T-cell (primary cell): ENCODE data around the gene SCAPER. TPM values are rescaled to one million over a fixed set of nuclear protein-coding genes. Genes with fewer than 3 reads are reported as not detected.

ENCODE experiments used
- ATAC-seq, 4 experiments: fragments of 200-7000 bp in 3 of 4; fragments of 150-1000 bp in 1 of 4; cut with Tn5 transposase; replicated peaks in 1 of 4; 1 replicate in 3 of 4; 2 replicates in 1 of 4; pipeline ENCODE4 v1.10.0; 2021; ENCODE audit warnings: moderate library complexity in 3 of 4, mild to moderate bottlenecking in 2 of 4, moderate number of reproducible peaks in 1 of 4
- CTCF ChIA-PET, 2 donors: fragments of 300-600 bp; sonication (Branson Sonifier 250); formaldehyde crosslinking; loops; one replicate each; lab custom pipeline; 2022; ENCODE audit warnings: antibody characterized with exemption in 2 of 2; lab: Charles Lee
- POLR2A ChIA-PET, 2 donors: fragments of 300-600 bp; sonication (Branson Sonifier 250); formaldehyde crosslinking; loops; one replicate each; lab custom pipeline; 2022; ENCODE audit warnings: antibody characterized with exemption in 2 of 2; lab: Charles Lee
- DNase-seq, 35 experiments: peaks; one replicate each; pipeline versions ENCODE4 v3.0.0 to v3.0.0-alpha.2; 2013 to 2023
- H3K27ac ChIP-seq: one replicate; pipeline ENCODE4 v1.5.1; 2013; ENCODE audit warnings: low read length
- H3K27me3 ChIP-seq, 2 experiments: replicated peaks in 1 of 2; 1 replicate in 1 of 2; 2 replicates in 1 of 2; pipeline versions ENCODE4 v1.6.1 to v1.7.0; 2013; ENCODE audit warnings: low read length in 1 of 2, mixed read lengths in 1 of 2; ENCODE audit not compliant: control insufficient read depth in 2 of 2, insufficient read depth in 2 of 2; ENCODE audit errors: extremely low read depth in 1 of 2
- H3K36me3 ChIP-seq, 2 donors: 1 replicate in 1 of 2; 2 replicates in 1 of 2; pipeline versions ENCODE4 v1.6.1 to v1.7.0; 2013; ENCODE audit warnings: low read length in 1 of 2; ENCODE audit not compliant: control insufficient read depth in 2 of 2, insufficient read depth in 1 of 2; ENCODE audit errors: extremely low read depth in 1 of 2
- H3K4me1 ChIP-seq, 2 experiments: 1 replicate in 1 of 2; 2 replicates in 1 of 2; pipeline versions ENCODE4 v1.6.1 to v1.7.0; 2013; ENCODE audit warnings: low read length in 2 of 2, mixed read lengths in 1 of 2; ENCODE audit not compliant: insufficient read depth in 2 of 2, control insufficient read depth in 1 of 2; ENCODE audit errors: extremely low read depth in 1 of 2
- H3K4me3 ChIP-seq, 2 donors: 1 replicate in 1 of 2; 2 replicates in 1 of 2; pipeline versions ENCODE4 v1.5.1 to v1.7.0; 2013; ENCODE audit warnings: mild to moderate bottlenecking in 2 of 2, low read length in 1 of 2, moderate library complexity in 1 of 2; ENCODE audit not compliant: control insufficient read depth in 1 of 2; ENCODE audit errors: extremely low read depth in 1 of 2
- H3K9me3 ChIP-seq: 2 replicates; pipeline ENCODE4 v1.7.0; 2013
- H3K27ac Mint-ChIP-seq, 2 donors: one replicate each; pipeline ENCODE4 v1.8.0; 2020 to 2021; ENCODE audit warnings: mild to moderate bottlenecking in 2 of 2, mixed read lengths in 2 of 2
- H3K27me3 Mint-ChIP-seq, 2 donors: one replicate each; pipeline ENCODE4 v1.8.0; 2021 to 2022; ENCODE audit warnings: mixed read lengths in 2 of 2
- H3K36me3 Mint-ChIP-seq: one replicate; pipeline ENCODE4 v1.8.0; 2021; ENCODE audit warnings: mixed read lengths
- H3K4me1 Mint-ChIP-seq, 3 donors: one replicate each; pipeline ENCODE4 v1.8.0; 2020 to 2022; ENCODE audit warnings: mixed read lengths in 3 of 3, mild to moderate bottlenecking in 1 of 3
- H3K4me3 Mint-ChIP-seq, 3 donors: one replicate each; pipeline ENCODE4 v1.8.0; 2020 to 2022; ENCODE audit warnings: mild to moderate bottlenecking in 3 of 3, mixed read lengths in 3 of 3, moderate library complexity in 3 of 3
- H3K9me3 Mint-ChIP-seq, 3 donors: one replicate each; pipeline ENCODE4 v1.8.0; 2020 to 2022; ENCODE audit warnings: mixed read lengths in 3 of 3
- WGBS: methylation state at CpG from one replicate; pipeline ENCODE4 v1.1.5; 2013; ENCODE audit warnings: missing lambda C conversion rate; ENCODE audit not compliant: insufficient coverage; 5-methylcytosine and 5-hydroxymethylcytosine counted together
- total RNA-seq, 35 experiments: library from RNA in 6 of 35; stranded (reverse) in 6 of 35; fragments of 120-200 nt in 1 of 35; gene quantifications; one replicate each; pipeline versions ENCODE4 v1.2.1 to v1.2.4 and lab custom pipeline; 2013 to 2026

The SCAPER gene
- total RNA-seq, 5 donors from 2014 or later (not counting 1 experiment from before 2014, with no cell fraction given): 32.5 to 59.4 (median 44.1) TPM

GRCh38 chr15:76840830-76841460 lies 64.2 kb downstream of the SCAPER start:
- H3K27me3 ChIP-seq: no peaks in the 10 kb centered on the region
- Mint-ChIP-seq H3K9me3 (peaks cover 3 to 9% (median 6%) of the 10 kb centered on the region in 3 donors), H3K4me1 (peaks cover 20 to 38% (median 30%) of the 10 kb centered on the region in 3 donors), H3K27me3 (no peaks in the 10 kb centered on the region), H3K36me3 (peaks cover 46% of the 10 kb centered on the region), H3K4me3 (no peak overlapping the region), H3K27ac (no peak overlapping the region)
- POLR2A ChIA-PET: no interaction called here
- H3K36me3 ChIP-seq: peaks cover 0 to 3% of the 10 kb centered on the region in 2 donors
- H3K27ac ChIP-seq: no peak overlapping the region
- no CpG with 5 or more reads among the region's 5 CpGs for WGBS
- H3K4me1 ChIP-seq: no peaks in the 10 kb centered on the region
- H3K4me3 ChIP-seq: no peak overlapping the region
- ATAC-seq (no peak), DNase-seq (peak in 1 of 35 experiments; percentile 17)
- H3K9me3 ChIP-seq: no peaks in the 10 kb centered on the region
- CTCF ChIA-PET: interaction anchor here (0.7 kb wide), 2 partner anchors 47 to 67 kb away, joined by 3 to 5 read pairs; no protein-coding TSS in a partner anchor

DNA sequence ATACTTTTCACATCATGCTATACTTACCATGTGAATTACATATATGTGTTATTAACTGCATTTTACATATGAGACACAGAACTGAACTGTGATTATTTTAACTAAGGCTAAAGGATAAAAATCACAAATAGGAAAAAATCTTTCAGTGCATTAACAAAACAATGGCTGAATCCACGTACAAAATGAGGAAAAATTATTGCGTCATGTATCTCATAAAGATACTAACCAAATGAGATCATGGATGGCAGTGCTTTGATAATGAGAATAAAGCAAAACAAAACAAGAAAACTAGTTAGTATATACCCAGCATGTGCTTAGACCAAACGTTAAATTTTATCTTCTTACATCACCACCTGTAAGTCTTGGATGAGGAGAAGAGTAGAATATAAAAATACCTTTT lies 66.0 kb downstream of the SCAPER start:
- Mint-ChIP-seq H3K36me3 (peaks cover 62% of the 10 kb centered on the region), H3K9me3 (peaks cover 8 to 16% (median 12%) of the 10 kb centered on the region in 3 donors)

GRCh38 chr15:76837474-76837873 lies 67.7 kb downstream of the SCAPER start:
- Histone ChIP-seq H3K4me1 (no peaks in the 10 kb centered on the region), H3K4me3 (no peak overlapping the region), H3K9me3 (no peaks in the 10 kb centered on the region), H3K36me3 (peaks cover 0 to 3% of the 10 kb centered on the region in 2 donors), H3K27ac (no peak overlapping the region), H3K27me3 (no peaks in the 10 kb centered on the region)
- Mint-ChIP-seq H3K27ac (no peak overlapping the region), H3K27me3 (no peaks in the 10 kb centered on the region), H3K4me3 (no peak overlapping the region), H3K36me3 (peaks cover 78% of the 10 kb centered on the region), H3K9me3 (peaks cover 9 to 30% (median 23%) of the 10 kb centered on the region in 3 donors), H3K4me1 (peaks cover 20 to 28% (median 25%) of the 10 kb centered on the region in 3 donors)
- ATAC-seq (no peak), DNase-seq (no peak)
- ChIA-PET POLR2A (no interaction called here), CTCF (no interaction called here)
- WGBS: 67% methylated on average over 1 of the region's 6 CpGs

More for the DNA sequence above, 66.0 kb downstream of the SCAPER start:
- no peak overlapping the region for H3K27ac ChIP-seq
- no peaks in the 10 kb centered on the region for H3K9me3 ChIP-seq
- no peak overlapping the region for H3K4me3 ChIP-seq
- no peaks in the 10 kb centered on the region for H3K27me3 ChIP-seq
- H3K27me3 Mint-ChIP-seq: no peaks in the 10 kb centered on the region
- H3K4me3 Mint-ChIP-seq: no peak overlapping the region
- POLR2A ChIA-PET: no interaction called here
- ATAC-seq (no peak), DNase-seq (no peak)
- no peaks in the 10 kb centered on the region for H3K4me1 ChIP-seq
- H3K27ac Mint-ChIP-seq: no peak overlapping the region
- WGBS: no CpG with 5 or more reads among the region's 3 CpGs
- CTCF ChIA-PET: no interaction called here
- peaks cover 0 to 3% of the 10 kb centered on the region in 2 donors for H3K36me3 ChIP-seq
- peaks cover 21 to 35% (median 31%) of the 10 kb centered on the region in 3 donors for H3K4me1 Mint-ChIP-seq

GRCh38 chr15:76829939-76830338 lies 75.2 kb downstream of the SCAPER start:
- CTCF ChIA-PET: no interaction called here
- 100% methylated on average over 1 of the region's 4 CpGs for WGBS

GRCh38 chr15:76823890-76824289 lies 81.2 kb downstream of the SCAPER start:
- Mint-ChIP-seq H3K9me3 (peaks cover 0 to 3% (median 0%) of the 10 kb centered on the region in 3 donors), H3K4me1 (peaks cover 9 to 26% (median 17%) of the 10 kb centered on the region in 3 donors), H3K27ac (no peak overlapping the region), H3K36me3 (peaks cover 22% of the 10 kb centered on the region), H3K27me3 (no peaks in the 10 kb centered on the region), H3K4me3 (no peak overlapping the region)
- DNase-seq (no peak), ATAC-seq (no peak)
- CTCF ChIA-PET: no interaction called here
- 100% methylated on average over 4 of the region's 4 CpGs for WGBS
- no peak overlapping the region for H3K4me3 ChIP-seq
- no peaks in the 10 kb centered on the region for H3K9me3 ChIP-seq
- no peaks in the 10 kb centered on the region for H3K36me3 ChIP-seq
- H3K27ac ChIP-seq: no peak overlapping the region
- H3K27me3 ChIP-seq: no peaks in the 10 kb centered on the region
- POLR2A ChIA-PET: no interaction called here
- H3K4me1 ChIP-seq: no peaks in the 10 kb centered on the region

More at GRCh38 chr15:76829939-76830338, 75.2 kb downstream of the SCAPER start:
- no peak overlapping the region for H3K4me3 Mint-ChIP-seq
- peaks cover 40% of the 10 kb centered on the region for H3K36me3 Mint-ChIP-seq
- no peaks in the 10 kb centered on the region for H3K4me1 ChIP-seq
- POLR2A ChIA-PET: no interaction called here
- H3K27ac Mint-ChIP-seq: no peak overlapping the region
- DNase-seq (no peak), ATAC-seq (no peak)
- no peak overlapping the region for H3K27ac ChIP-seq
- no peak overlapping the region for H3K4me3 ChIP-seq
- no peaks in the 10 kb centered on the region for H3K36me3 ChIP-seq
- no peaks in the 10 kb centered on the region for H3K27me3 ChIP-seq
- no peaks in the 10 kb centered on the region for H3K27me3 Mint-ChIP-seq
- peaks cover 3 to 17% (median 13%) of the 10 kb centered on the region in 3 donors for H3K4me1 Mint-ChIP-seq
- peaks cover 5 to 21% (median 17%) of the 10 kb centered on the region in 3 donors for H3K9me3 Mint-ChIP-seq
- no peaks in the 10 kb centered on the region for H3K9me3 ChIP-seq

- Mint-ChIP-seq H3K9me3 (peaks cover 0 to 3% (median 0%) of the 10 kb centered on the region in 3 donors), H3K27ac (no peak overlapping the region), H3K27me3 (no peaks in the 10 kb centered on the region), H3K4me3 (no peak overlapping the region), H3K4me1 (peaks cover 15 to 32% (median 18%) of the 10 kb centered on the region in 3 donors), H3K36me3 (peaks cover 26% of the 10 kb centered on the region)
- no peaks in the 10 kb centered on the region for H3K9me3 ChIP-seq
- DNase-seq (no peak), ATAC-seq (no peak)
- ChIA-PET CTCF (no interaction called here), POLR2A (no interaction called here)
- H3K4me1 ChIP-seq: no peaks in the 10 kb centered on the region
- H3K4me3 ChIP-seq: no peak overlapping the region
- no peaks in the 10 kb centered on the region for H3K36me3 ChIP-seq
- no peaks in the 10 kb centered on the region for H3K27me3 ChIP-seq
- no CpG with 5 or more reads among the region's 2 CpGs for WGBS
- no peak overlapping the region for H3K27ac ChIP-seq
Observed at GRCh38 chr15:76823303-76823702, 81.8 kb downstream of the SCAPER start.
